Measurements from ENCODE around the gene CIB2.

The CIB2 gene

DNA sequence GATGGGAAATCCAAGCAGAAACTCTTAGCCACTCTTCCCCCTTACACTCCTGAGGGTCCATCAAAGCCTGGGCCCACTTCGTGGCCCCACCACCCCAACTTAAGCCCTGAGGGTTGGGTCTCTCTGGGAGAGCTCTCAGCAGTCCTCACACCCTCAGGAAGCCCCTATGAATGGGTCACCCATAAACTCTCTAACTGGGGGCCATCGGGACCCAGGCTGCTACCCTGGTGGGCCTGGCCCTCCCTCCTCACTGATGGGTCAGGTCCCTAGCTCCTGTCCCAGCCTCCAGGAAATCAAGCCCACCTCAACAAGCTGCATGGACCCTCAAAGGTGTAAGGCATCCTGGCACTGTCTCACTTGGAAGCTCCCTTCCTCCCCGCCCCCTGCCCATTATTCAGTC is 19.5 kb downstream of the CIB2 start:
- TF ChIP-seq, protein P1, sequence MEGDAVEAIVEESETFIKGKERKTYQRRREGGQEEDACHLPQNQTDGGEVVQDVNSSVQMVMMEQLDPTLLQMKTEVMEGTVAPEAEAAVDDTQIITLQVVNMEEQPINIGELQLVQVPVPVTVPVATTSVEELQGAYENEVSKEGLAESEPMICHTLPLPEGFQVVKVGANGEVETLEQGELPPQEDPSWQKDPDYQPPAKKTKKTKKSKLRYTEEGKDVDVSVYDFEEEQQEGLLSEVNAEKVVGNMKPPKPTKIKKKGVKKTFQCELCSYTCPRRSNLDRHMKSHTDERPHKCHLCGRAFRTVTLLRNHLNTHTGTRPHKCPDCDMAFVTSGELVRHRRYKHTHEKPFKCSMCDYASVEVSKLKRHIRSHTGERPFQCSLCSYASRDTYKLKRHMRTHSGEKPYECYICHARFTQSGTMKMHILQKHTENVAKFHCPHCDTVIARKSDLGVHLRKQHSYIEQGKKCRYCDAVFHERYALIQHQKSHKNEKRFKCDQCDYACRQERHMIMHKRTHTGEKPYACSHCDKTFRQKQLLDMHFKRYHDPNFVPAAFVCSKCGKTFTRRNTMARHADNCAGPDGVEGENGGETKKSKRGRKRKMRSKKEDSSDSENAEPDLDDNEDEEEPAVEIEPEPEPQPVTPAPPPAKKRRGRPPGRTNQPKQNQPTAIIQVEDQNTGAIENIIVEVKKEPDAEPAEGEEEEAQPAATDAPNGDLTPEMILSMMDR (IDR thresholded peaks at IDR 0.05; ENCODE audit: extremely low read depth, missing control alignments), result no peak
- DNase-seq (ENCODE audit: low spot score), result no peak

DNA sequence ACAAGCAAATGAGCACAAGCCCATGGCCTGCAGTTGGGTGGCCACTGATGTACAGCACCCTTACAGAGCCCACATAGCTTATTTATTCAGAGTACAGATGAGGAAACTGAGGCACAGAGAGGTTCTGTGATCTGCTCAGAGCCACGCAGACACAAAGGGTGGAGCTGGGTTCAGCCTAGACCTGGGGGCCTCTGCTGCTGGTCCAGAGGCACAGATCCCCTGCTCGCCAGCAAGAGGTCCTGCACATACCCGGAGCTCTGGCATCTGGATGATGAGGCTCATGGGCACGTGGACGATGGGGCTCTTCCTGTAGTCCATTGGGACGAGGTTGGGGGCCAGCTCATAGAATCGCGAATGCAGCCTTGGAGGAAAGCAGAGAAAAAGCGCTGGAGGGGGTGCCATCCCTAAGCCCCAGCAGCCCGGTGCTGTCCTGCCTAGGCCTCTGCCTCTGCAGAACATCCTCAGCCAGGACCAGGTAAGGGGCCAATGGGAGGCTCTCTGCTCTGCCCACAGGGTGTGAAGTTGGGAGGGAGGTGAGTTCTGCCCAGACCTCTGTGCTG is 20.2 kb downstream of the CIB2 start:
- TF ChIP-seq, protein P1 (IDR thresholded peaks at IDR 0.05; ENCODE audit: extremely low read depth, missing control alignments), result no peak
- DNase-seq (ENCODE audit: low spot score), result no peak

DNA sequence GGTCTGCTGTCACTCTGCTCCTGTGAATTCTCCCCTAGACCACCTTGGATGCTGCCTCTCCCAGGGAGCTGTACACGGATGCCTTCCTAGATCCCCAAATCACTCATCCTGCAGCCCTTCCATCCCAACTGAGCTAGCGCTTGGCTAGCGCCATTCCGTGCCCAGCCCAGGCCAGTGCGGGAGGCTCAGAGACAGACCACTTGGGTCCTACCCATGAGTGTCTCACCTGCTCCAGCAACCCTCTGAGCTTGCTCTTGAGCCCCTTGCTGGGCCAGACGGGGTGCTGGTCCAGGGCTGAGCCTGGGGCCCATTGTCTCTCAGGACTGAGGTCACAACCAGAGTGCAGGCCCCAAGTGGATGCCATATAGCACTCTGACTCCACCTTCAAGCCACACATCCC is 21.1 kb downstream of the CIB2 start:
- TF ChIP-seq, protein P1 (IDR thresholded peaks at IDR 0.05; ENCODE audit: extremely low read depth, missing control alignments), result no peak
- DNase-seq (ENCODE audit: low spot score), result no peak

DNA sequence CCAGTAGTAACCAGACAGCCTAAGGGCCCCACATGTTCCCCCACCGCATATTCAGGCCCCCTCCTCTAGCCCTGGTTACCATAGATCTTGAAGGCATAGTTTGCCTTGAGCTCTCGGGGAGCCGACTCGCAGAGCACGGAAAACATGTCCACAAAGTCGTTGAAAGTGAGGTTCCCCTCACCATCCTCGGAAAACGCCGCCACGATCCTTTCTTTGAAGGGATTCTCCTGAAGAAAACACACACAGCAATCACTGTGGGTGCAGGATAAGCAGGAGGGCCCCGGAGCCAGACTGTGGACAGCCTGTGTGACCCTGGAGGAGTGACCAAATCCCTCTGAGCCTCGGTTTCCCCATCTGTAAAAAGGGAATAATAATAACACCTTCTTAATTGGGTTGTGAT is 22.1 kb downstream of the CIB2 start:
- DNase-seq (ENCODE audit: low spot score), result no peak
- TF ChIP-seq, protein P1 (IDR thresholded peaks at IDR 0.05; ENCODE audit: extremely low read depth, missing control alignments), result no peak

DNA sequence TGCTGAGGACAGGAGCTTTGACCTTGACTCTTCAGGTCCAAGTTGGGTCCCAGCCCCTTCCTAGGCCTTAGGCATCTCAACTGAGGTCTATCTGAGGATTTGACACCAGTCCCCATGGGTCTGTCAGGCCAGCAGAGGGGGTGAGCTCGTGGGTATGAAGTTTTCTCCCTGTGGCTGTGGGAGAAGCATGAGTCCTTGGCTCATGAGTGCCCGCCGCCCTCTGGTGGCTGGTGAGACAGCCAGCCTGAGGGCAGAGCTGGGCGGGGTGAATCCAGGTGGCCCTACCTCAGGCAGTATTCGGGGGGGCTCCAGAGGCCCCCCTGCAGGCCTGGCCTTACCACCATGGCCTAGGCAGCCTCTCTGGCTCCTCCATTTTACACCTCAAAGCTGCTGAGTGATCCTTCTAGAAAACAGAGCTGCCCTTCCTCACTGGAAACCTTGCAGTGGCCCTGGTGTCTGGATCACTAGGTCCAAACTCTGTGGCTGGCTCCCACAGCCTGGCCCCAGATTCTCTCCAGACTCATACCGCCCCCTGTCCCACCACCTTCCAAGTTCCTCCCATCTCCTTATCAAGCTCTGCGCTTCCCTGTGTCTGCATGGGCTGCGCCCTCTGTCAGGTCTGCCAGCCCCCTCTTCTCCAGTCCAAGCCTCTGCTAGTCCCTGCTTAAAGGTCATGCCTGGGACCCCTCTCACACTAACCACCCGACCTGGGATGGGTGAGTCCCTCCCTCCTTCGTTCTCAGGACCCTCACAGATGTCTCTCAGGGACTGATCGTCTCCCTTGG is 22.8 kb downstream of the CIB2 start:
- TF ChIP-seq, protein P1 (IDR thresholded peaks at IDR 0.05; ENCODE audit: extremely low read depth, missing control alignments), result peak; percentile 85
- peak; percentile 78 for DNase-seq (ENCODE audit: low spot score)

DNA sequence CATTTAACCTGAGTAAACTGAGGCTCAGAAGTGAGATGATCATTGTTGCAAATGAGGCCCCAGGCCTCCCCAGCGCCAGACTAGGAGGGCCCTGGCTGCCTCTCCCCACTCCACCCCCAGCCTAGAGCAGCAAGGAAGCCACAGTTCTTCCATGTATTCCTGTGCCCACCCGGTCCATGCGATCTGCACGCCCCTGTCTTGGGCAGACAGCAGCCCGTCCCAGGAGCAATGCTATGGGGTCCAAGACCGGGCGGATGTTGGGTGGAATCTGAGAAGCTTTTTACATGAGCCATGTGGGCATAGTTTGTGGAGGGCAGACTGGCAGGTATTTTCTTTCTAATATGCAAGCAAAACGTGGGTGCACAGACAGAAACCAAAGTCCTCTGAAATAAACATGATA is 23.8 kb downstream of the CIB2 start:
- TF ChIP-seq, protein P1 (IDR thresholded peaks at IDR 0.05; ENCODE audit: extremely low read depth, missing control alignments), result no peak
- DNase-seq (ENCODE audit: low spot score), result no peak

DNA sequence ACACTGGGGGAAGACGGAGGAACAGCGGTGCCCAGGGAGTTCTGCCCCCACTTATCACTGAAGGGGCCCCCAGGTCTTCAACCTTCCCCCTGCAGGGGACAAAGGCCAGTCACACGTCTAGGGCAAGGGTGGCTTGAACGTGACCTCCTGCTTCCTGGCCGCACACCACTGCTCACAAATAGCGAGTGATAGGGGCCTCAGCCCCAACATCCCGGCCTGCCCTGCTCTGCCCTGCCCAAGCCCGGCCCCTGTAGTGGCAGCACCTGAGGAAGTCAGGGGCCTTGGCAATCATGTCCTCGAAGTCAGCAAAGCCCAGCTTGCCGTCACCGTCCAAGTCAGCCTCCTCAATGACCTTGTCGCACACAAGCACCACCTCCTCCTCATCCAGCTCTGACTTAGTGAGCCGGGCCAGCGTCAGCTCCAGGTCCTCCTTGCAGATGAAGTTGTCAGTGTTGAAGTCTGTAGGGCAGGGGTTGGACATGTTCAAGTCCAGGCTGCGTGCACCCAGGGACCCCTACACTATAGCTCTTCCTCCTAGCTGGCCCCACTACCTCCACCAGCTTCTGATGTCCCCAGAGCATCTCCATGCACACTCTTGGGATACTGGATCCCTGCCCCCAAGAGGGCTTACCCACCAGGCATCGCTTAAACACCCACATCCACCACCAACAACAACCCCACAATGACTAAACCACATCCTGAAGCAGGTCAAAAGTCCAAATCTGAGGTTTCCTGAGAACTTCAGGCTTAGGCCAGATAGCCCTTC is 25.6 kb downstream of the CIB2 start:
- no peak for DNase-seq (ENCODE audit: low spot score)
- TF ChIP-seq, protein P1 (IDR thresholded peaks at IDR 0.05; ENCODE audit: extremely low read depth, missing control alignments), result no peak

Data from GM20000 (cell line).